GM06990 (cell line): ENCODE measurements around the gene PPP1R12C.

Experiments
- DNase-seq: peaks from one replicate; pipeline ENCODE4 v3.0.0-alpha.2; 2011; ENCODE audit not compliant: insufficient read length; ENCODE audit errors: extremely low read depth
- H3K27me3 ChIP-seq: replicated peaks from 2 replicates; pipeline ENCODE4 v1.6.0; 2011; ENCODE audit warnings: low read length; ENCODE audit not compliant: control insufficient read depth, insufficient read depth
- H3K36me3 ChIP-seq: 2 replicates; pipeline ENCODE4 v1.5.1; 2011; ENCODE audit warnings: low read length; ENCODE audit not compliant: control insufficient read depth, insufficient read depth
- H3K4me3 ChIP-seq: replicated peaks from 2 replicates; pipeline ENCODE4 v1.5.1; 2011; ENCODE audit warnings: low read depth, mild to moderate bottlenecking, control low read depth, low read length
- CTCF ChIP-seq: IDR thresholded peaks from 2 replicates; pipeline ENCODE4 v1.5.1; 2011; ENCODE audit warnings: low read length, control low read depth, mild to moderate bottlenecking, inconsistent platforms; ENCODE audit not compliant: insufficient read depth, poor library complexity, severe bottlenecking

The PPP1R12C gene

DNA sequence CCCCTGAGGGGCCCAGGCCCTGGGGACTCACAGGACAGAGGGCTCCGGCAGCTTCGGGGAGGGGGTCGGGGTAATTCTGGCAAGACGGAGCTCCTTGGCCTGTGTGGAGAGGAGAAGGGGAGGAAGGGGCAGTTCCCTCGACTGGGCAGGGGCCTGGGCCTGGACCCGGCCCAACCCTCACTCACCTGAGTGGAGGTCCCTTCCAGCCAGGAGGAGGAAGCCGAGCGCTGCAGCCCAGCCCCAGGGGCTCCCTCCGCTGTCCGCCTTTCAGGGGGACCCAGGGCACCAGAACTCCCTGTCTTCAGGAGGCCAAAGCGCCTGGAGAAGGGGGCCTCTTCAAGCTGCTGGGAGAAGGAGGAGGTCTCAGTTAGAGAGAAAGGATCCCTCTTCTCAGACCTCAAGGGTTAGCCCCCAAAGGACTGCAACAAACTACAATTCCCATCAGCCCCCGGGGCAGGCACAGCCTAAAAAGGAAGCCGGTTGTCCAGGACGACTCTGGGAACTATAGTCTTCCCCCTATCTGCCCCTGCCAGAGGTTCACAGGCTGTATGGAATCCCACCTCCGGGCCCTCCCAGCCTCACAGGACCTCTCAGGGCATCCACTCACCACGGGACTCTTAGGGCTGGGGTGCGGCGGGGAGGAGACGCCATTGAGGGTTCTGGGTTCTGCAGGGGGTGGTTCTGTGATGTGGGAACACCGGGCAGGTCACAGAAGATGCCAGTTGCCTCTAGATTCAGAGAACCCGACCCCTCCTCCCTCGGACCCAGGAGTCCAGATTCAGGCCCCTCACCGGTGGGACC lies 22.0 kb downstream of the PPP1R12C start:
- Histone ChIP-seq H3K27me3 (no peaks in the 10 kb centered on the region), H3K4me3 (no peak overlapping the region), H3K36me3 (peaks cover 9% of the 10 kb centered on the region)
- no peak for TF ChIP-seq CTCF
- DNase-seq, result no peak

DNA sequence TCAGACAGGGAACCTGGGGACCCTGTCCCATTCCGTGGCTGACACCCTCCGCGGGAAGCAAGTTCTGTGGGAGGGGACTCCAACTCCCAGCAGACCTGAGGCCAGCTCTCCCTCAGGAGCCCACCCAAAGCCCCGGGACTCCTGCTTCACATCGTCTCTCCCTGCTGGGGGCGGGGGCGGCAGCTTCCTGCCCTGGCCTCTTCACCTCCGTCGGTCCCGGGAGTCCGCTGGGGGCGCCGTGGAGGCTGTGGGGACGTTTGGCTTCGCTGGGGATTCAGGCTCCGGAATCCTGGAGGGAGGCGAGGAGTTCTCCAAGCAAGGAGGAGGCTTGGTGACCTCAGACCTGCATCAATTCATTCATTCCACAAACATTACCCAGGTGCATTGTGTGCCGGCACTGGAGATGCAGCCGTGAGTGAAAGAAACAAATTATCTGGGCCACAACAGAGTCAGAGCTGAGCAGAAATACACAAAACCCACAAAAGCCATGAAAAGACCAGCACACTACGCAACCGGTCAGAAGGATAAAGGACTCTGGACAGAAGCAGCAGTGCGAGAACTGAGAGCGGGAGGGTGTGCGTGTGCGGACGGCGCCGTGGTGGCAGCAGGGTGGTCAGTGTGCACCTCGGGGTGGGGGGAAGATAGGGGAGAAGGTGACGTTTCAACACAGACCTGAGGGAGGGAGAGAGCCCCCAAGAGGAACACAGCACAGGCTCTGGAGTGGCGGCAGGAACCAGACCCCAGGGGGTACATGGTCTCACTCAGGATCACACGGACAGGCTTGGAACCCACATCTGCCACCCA lies 22.8 kb downstream of the PPP1R12C start:
- H3K27me3 ChIP-seq, result no peaks in the 10 kb centered on the region
- TF ChIP-seq CTCF, result no peak
- no peak overlapping the region for H3K4me3 ChIP-seq
- no peak for DNase-seq
- H3K36me3 ChIP-seq, result peaks cover 6% of the 10 kb centered on the region

GRCh38 chr19:55092423-55093318 lies 24.8 kb downstream of the PPP1R12C start:
- TF ChIP-seq CTCF, result no peak
- no peaks in the 10 kb centered on the region for H3K27me3 ChIP-seq
- H3K36me3 ChIP-seq, result peaks cover 3% of the 10 kb centered on the region
- no peak for DNase-seq
- no peak overlapping the region for H3K4me3 ChIP-seq

GRCh38 chr19:55091955-55092354 lies 25.5 kb downstream of the PPP1R12C start:
- no peak for TF ChIP-seq CTCF
- Histone ChIP-seq H3K4me3 (no peak overlapping the region), H3K36me3 (peaks cover 3% of the 10 kb centered on the region), H3K27me3 (no peaks in the 10 kb centered on the region)
- no peak for DNase-seq

- H3K36me3 ChIP-seq, result peaks cover 3% of the 10 kb centered on the region
- TF ChIP-seq CTCF, result no peak
- DNase-seq, result no peak
- H3K4me3 ChIP-seq, result no peak overlapping the region
- no peaks in the 10 kb centered on the region for H3K27me3 ChIP-seq
These were observed 26.1 kb downstream of the PPP1R12C start for GRCh38 chr19:55091126-55091910.
